HG02763 (cell line): ENCODE data around the gene FIGNL2.

Experiments used
- ATAC-seq: cut with Tn5 transposase; IDR thresholded peaks from one replicate; pipeline ENCODE4 v1.9.1; 2021; ENCODE audit warnings: mild to moderate bottlenecking, moderate library complexity; ENCODE audit not compliant: unreplicated experiment

The FIGNL2 gene

DNA sequence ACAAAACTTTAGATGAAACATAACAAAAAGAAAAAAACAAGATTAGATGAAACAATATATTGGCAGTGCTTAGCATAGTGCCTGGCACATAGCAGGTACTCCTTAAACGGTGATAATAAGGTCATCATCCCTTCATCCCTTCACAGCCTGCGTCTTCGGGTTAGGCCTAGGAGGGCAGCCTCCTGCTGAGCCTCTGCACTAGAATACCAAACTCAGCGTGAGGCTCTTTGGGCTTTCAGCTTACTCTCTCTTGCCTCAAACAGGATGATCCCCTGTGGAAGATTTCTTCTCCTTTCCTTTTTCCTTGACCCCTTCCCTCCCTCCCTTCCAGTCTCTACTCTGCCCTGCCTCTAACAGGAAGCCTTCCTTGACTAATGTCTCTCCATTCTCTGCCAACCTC is 14.4 kb upstream of the FIGNL2 start:
- no peak for ATAC-seq

DNA sequence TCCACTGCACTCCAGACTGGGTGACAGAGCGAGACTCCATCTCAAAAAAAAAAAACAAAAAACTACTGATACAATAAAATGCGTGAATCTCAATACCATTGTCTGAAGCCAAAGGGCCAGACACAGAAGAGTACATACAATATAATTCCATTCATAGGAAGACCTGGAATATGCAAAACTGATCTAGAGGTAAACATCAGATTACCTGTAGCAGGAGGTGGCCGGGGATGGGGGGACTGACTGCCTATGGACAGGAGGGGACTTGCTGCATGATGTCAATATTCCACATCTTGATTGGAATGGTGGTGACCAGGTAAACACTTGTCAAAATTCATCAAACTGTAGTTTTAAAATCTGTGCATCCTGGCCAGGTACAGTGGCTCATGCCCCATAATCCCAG is 12.5 kb upstream of the FIGNL2 start:
- no peak for ATAC-seq

DNA sequence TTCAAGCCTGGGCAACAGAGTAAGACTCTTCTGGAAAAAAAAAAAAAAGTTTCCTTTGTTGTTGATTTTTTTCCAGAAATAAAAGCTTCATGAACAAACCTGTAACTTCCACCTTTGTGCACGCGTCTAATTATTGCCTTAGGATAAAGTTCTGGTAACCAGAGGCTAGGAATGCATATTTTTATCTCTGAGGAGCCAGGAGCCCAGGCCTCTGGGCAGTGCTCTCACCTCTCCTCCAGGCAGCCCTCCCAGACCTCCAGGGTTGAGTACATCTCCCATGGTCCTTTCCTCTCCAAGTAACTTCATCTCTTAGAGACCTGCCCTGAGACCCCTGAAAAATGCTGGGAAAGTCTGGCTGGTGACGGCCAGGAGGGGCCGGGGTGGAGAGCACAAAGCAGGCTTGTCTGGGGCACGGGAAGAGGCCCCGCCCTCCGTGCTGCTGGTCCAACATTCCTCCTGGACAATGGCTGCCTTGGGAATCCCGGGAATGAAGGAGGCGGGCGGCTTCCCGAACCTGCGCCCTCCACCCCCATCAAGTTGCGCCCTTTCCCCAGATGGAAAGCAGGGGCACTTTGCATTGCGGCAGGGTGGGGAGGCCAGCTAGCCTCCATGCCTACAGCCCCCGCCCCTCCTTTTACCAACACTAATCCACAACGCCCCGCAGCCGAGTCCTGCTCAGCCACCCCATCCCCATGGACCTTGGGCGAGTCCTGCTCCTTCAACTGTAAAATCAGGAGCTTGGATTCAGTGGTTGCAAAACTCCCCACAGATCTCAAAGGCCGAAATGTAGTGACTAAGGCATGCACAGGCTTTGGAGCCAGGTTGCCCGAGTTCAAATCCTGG is 7.3 kb upstream of the FIGNL2 start:
- ATAC-seq = no peak

DNA sequence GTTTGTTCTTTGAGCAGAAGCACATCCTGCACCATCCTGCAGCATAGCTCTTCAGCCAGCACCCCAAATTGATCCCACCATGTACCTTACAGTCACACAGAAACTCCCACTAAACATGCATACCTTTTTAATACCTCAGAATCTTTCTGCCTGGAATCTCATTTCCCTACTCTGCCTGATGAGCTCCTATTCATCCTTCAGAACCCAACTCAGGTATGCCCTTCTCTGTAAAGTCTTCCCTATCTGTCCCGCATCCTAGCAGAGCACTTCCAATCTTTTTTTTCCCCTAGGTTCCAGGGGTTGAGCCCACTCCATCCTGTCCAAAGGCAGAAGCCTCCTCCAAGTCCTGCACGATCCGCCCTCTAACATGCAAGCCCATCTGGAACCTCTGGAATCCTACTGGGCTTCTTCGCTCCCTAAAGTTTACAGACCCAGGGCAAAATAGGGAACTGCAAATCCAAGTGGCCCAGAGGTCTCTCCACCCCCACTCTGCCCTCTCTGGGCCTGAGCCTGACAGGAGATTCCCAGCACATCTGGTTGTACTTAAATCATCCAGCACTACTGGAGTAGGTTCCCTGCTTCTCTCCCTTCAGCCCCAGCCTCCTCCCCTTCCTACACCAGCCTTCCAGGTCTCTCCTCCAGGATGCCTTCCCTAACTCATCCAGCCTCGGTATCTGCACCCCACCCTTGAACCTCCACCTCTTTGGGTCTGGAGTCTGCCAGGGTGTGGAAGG is 4.1 kb upstream of the FIGNL2 start:
- ATAC-seq = no peak

DNA sequence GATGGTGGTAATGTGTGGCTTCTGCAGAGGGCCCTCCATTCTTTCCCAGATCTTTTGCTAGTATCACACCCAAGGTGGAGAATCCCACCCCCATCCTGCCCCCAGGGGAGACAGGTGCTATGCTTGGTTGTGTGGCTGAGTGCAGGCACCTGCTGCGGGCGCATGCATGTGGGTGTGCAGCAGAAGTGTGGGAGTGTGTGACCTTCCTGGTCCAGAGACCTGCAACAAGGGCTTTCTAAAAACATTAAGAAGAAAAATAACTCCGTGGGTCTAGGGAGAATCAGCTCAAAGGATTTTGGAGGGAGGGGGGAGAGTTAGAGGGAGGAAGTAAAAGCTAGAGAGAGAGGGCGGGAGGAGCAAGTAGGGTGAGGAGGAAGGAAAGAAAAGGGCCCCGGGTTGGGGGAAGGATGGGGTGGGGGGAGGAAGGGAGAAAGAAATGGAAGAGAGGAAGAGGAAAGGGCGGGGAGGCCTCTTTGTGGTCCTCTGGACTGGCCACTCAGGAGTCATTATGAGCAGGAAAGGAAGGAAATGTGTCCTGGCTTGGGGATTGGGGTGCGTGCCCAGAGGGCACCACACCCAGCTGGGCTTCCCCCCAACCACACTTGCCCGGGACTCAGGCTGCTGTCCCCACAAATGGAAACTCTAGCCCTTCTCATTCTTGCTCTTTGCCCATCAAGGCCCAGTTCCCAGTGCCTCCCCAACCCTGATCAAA is 3.1 kb upstream of the FIGNL2 start:
- ATAC-seq = no peak

DNA sequence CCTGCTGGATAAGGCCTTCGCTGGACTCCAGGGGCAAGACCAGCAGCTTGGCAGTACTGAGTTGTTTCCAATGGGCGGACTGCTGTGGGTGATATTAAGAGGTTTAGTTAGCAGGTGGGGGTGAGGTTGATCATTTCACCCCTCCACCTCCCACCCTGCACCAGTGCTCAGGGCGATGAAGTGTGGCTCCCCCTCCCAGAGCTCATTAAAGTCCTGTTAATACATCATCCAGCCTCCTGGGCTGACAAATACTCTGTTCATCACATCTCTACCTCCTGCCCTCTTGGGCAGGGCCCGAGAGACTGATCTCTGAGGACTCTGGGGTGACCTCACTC is 2.4 kb upstream of the FIGNL2 start:
- no peak for ATAC-seq

DNA sequence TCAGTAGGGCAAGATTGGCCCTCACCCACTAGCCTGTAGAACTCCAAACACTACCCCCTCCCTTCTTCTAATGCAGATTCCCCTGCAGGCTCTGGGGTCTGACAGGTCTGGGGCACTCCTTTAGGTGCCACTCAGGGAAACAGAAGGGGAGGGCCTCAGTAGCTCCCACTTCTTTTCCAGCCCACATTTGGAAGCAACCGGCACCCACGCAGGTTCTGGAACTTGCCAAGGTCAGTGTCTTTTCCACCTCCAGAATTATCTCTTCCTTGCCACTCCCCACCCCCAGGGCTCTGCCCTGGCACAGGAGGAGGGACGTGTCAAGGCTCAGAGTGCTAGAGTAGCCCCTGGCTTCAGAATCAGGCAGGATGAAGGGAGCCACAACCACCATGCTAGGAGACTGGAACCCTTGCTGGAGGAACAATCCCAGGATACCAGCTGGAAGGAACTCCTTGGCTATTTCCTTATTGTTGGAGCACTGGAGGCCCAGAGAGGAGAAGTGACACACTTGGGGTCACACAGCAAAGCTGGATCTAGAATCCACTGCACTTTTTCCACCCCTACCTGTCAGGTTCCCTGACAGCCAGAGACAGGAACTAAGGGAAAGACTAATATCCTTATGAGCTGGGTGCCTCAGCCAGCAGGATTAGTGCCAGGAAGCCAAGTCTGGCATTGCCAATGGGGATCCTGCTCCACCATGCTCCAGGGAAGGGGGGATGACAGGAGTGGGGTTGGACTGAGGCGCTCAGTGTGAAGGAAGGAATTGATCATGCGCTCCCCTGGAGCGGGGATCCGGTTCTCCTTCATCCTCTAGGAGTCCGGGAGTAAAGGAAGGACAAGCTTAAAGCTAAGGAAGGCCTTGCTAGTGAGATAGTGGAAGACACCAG is 1.8 kb upstream of the FIGNL2 start:
- ATAC-seq = no peak

DNA sequence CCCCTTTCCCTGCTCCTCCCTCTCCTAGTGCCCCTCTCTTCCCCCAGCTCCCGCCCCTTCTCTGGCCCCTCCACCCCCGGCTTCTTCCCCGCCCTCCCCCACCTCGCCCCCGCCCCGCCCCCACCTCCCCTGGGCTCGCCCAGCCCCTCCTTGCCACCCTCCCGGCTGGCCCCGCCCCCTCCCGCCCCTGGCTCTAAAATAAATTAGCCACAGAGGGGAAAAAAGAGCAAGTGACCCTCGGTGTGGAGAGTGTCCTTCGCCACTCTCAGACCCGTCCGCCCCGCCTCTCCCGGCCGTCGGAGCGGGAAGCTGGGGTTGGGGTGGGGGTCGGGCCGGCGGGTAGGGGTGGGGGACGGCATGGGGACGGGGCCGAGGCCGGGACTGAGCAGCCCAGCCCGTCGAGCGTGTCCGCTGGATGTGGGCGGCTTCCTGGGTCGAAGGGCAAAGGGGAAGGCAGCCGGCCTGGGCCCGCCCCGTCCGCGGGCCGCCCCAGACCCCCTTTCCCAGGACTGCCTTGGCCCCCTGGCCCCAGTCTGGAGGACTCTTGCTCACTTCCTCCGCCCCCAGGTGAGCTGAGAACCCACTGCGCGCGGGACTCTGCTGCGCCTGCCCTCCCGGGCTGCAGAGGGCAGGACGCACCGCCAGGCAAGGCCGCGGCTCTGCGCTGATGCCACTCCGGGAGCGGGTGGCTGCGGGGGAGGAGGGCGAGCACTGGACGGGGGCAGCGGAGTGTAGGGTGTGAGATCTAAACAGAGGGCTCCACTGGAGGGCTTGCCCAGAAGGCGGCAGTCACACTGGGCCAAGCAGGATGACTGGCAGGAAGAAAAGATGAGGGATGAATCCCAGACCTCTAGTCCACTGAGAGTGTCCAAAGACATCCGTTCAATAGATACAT is 570 bp upstream of the FIGNL2 start:
- ATAC-seq = no peak

DNA sequence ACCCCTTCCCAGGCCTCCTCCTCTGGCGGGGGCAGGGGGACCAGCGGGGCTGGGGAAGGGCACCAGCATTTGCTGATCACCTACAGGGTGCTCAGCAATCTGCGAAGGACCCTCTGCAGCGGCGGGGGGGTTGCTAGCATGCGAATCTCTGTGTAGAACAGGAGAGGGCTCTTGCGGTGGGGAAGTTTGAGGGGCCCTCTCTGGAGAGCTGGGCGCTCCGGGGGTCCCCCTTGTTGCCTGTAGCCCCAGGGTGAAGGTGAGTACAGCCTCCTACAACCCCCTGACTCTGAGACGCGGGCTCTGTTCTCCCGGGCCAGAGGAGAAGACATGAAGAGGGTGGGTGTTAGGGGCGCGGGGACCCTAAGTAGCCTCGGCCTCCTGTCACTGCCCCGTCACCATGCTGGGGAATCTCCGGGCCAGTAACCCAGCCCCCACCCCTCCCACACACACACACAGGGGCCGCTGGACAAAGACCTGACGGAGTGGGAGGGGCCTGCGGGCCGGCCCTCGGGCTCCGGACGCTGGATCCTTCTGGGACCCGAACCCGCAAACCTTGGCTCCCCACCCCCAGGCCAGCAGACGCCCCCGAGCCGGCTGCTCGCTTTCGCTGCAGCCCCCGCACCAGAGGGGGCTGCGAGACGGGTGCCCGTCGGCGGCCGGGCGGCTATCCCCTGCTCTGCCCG is 734 bp downstream of the FIGNL2 start:
- ATAC-seq = no peak

DNA sequence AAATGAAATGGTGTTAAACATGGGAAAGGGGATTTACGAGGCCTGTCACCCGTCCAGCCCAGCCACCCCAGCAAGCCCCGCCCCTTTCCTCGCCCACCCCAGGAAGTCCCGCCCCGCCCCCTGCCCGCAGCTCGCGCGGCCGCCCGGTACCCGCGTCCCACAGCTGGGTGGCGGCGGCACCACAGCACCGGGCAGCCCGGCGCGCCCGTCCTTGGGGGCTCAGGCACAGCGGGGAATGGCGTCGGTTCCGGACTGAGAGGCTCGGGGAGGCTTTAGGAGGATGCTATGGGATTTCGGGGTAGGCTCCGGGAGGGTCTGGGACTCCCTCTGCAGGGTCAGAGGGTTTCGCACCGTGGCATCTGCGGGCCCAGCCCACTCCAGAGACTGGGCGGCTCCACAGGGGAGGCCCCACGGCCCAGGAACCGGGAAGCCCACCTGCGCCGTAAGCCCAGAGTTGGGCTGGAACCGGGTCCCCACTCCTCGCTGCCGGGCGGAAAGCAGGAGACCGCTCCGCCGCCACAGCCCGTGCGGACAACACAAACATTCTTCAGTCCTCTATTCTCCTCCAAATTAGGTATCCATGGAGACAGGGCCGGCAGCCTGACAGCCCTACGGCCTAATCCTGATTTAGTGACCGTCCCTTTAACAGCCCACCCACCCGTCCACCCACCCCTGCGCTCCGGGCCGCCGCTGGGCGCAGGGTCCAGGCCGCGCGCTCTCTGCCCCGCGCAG is 1.4 kb downstream of the FIGNL2 start:
- no peak for ATAC-seq

DNA sequence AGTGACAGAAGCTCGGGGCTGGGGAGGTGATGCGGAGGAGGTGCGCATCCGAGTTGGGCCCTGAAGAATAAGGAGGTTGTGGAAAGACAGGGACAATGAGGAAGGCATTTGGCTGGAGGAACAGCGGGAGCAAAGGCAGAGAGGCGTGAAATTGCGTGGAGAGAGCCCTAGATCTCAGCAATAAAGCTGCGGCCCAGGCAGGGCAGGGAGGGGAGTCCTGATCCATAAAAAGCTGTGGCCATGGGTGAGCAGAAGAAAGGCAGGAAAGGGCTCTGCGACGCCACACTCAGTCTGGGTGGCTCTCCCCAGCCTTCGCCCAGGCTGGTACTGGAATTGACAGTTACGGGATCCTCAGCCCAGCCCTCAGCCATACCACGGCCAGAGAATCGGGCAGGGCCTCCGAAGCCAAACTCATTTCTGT is 2.2 kb downstream of the FIGNL2 start:
- ATAC-seq = no peak

DNA sequence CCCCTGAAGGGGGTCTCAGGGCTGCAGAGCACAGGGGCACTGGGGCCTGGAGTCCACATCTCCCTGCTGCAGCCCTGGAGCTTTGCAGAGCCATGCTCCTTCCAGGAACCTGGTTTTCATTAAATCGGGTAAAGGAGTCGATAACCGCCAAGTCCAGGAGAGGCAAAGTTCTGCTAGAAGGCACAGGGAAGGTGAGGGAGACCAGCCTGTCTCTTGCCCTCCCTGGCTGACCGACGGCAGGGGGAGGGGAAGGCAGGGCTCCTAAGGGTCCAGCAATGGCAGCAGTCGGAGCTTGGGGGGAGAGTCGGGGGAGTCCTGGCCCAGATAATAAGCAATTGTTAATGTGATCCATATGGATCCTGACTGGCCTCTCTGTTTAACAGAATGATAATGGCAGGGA is 3.0 kb downstream of the FIGNL2 start:
- ATAC-seq = no peak

DNA sequence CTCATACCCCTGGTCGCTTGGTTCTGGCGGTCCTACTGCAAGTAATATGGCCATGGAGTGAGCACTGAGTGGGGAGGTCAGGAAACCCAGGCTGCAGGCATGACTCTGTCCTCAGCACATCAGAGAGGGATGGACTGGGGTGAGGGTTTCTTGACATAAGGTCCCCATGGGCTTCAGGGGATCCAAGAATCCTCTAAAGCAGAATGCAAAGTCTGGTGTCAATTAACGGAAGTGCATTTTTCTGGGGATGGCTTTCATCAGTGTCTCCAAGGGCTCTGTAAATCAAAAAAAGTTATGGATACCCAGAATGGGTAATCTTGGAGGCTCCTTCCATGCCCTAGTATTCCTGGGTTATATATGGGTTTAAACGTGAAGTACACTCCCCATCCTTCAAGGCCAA is 3.7 kb downstream of the FIGNL2 start:
- ATAC-seq = no peak

DNA sequence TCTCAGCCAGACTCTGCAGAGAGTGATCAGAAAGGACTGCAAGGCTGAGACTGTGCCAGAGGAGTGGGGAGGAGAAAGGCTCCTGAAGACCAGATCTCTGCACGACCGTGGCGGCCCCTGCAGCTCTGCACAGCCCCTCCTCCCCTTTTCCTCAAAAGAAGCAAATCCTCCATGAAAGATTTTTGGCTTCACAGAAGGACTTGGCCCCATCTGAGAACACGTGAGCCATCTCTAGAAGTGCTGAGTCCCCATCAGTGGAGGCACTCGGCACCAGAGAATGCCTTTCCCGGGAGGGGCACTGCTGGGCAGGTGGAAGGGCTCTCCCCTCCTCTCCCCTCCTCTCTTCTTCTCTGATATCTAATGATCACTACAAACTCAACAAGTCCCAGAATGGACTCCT is 6.8 kb downstream of the FIGNL2 start:
- no peak for ATAC-seq

DNA sequence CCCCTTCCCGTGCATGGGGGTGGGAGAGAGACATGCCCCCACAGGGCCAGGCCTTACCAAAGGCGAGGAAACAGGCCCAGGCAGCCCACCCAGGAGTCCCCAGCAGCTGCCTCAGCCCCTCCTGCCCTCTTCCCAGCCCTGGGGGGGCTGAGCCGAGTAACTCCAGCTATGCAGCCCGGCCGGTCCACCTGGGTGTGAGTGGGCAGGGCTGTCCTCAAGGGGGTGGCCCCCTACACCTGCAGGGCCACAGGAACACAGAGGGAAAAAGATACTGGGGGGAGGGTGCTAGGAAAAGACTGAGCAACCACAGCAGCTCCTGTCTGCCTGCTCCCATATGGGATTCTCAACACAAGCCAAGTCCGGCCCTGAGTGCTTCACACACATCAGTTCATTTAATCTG is 7.6 kb downstream of the FIGNL2 start:
- ATAC-seq = no peak

DNA sequence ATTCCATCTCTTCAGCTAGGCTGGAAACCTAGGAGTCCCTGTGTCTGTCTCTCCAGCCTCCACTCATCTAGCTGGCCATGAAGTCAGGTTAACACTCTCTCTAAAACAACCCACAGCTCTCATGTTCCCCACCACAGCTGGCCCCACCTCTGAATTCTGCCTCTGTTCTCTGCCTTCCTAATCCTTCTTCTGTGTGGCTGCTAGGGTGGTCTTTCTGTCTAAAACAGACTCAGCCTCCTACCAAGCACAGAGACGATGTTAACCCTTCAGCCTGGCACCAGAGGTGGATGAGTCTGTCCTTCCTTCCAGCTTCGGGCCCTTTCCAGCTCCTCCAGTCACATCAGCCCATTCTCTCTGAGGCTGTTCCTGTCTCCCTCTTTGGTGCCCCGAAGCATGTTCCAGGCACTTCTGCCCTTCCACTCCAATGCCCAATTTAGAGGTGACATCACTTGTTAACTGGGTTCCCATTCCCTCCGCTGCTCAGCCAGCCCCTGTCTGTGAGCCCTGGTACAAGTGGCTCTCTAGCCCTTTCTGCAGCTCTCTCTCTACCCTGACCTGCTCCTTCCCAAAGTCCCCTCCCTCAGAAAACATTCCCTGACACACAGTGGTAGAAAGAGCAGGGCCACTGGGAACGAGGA is 9.1 kb downstream of the FIGNL2 start:
- ATAC-seq = no peak

DNA sequence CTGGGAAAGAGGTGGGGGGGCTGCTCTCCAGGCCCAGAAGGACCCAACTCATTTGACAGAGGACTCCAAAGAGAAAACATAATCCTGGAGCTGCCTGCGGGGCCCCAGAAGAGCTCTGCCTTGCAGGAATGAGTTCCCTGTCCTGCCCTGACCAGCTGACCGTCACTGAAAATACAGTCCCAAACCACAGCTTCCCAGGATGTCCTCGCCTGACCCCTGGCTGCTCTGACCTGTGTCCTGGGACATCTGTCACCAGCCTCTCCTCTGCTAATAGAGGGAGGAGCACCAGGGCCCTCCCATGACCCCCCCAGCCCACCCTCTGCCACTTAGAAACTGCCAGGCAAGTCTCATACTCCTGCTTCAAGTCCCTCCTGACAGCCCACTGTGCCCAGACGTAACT is 9.8 kb downstream of the FIGNL2 start:
- no peak for ATAC-seq

DNA sequence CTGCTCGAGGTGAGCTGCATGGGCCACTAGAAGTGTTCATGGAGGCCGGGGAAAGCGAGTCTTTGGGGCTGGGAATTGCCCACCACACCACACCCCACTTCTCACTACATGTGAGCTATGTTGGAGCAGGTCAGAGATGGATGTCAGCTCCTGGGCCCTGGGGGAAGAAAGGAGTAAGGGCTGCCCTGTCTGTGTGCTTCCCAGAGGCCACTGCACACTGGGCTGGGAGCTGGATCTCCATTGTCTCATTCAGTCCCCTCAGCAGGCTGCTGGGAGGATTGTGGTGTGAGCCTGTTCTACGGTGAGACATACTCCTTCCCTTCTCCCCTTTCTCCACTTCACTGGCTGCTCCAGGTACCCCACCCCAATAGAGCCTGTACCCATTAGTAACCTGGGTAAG is 10.5 kb downstream of the FIGNL2 start:
- no peak for ATAC-seq
